Stimulated activated naive B cell treated with anti-CD40 and anti-IgM and Interleukin-4, amounts not matched to agents 10 μg/mL and 1 μg/mL and 100 μg/mL, for 72 hours (primary cell): Measurements from ENCODE around the gene ATXN1.
"Not testable (repeated sequence)": the region's sequence is repeated elsewhere in the genome, so short reads cannot be mapped to it uniquely, and the experiment has no call there.

Experiments
- ATAC-seq, 2 donors: fragments of 150-1000 bp; cut with Tn5 transposase; replicated peaks; 2 replicates each; pipeline ENCODE4 v1.10.0; 2021; ENCODE audit warnings: moderate library complexity in 1 of 2
- DNase-seq: peaks from one replicate; pipeline ENCODE4 v3.0.0; 2021
- H3K27ac Mint-ChIP-seq: one replicate; pipeline ENCODE4 v1.8.0; 2022; ENCODE audit warnings: mild to moderate bottlenecking, mixed read lengths
- H3K27me3 Mint-ChIP-seq, 2 donors: one replicate each; pipeline ENCODE4 v1.8.0; 2022; ENCODE audit warnings: mixed read lengths in 2 of 2
- H3K36me3 Mint-ChIP-seq, 2 donors: one replicate each; pipeline ENCODE4 v1.8.0; 2022; ENCODE audit warnings: mixed read lengths in 2 of 2, mild to moderate bottlenecking in 1 of 2
- H3K4me1 Mint-ChIP-seq, 2 donors: one replicate each; pipeline ENCODE4 v1.8.0; 2022; ENCODE audit warnings: mixed read lengths in 2 of 2, mild to moderate bottlenecking in 1 of 2
- H3K4me3 Mint-ChIP-seq, 2 donors: one replicate each; pipeline ENCODE4 v1.8.0; 2022; ENCODE audit warnings: mild to moderate bottlenecking in 2 of 2, mixed read lengths in 2 of 2, moderate library complexity in 1 of 2
- H3K9me3 Mint-ChIP-seq, 2 donors: one replicate each; pipeline ENCODE4 v1.8.0; 2022; ENCODE audit warnings: mixed read lengths in 2 of 2, mild to moderate bottlenecking in 1 of 2

Gene ATXN1

DNA sequence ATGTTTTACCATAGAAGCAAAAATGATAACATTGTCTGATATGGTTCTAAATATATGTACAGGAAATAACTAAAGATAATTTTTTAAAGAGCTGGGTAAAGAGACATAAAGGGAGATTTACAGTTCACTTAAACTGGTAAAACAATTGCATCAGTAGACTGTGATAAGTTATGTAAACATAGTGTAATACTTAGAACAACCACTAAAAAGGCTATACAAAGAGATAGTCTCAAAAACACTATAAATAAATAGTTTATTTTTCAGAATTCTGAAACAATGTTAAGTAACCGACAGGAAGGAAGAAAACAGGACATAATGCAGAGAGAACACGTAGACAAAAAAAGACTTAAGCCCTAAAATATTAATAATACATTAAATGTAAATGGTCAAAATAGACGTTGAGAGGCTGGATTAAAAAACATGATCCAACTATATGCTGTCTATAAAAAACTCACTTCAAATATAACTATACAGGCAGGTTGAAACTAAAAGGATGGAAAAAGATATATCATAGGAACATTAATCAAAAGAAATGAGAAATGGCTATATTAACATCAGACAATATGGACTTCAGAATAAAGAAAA is 32.7 kb upstream of the ATXN1 start:
- peaks cover 0 to 2% of the 10 kb centered on the region in 2 donors for H3K36me3 Mint-ChIP-seq
- no peak for ATAC-seq
- H3K4me3 Mint-ChIP-seq = no peak overlapping the region

DNA sequence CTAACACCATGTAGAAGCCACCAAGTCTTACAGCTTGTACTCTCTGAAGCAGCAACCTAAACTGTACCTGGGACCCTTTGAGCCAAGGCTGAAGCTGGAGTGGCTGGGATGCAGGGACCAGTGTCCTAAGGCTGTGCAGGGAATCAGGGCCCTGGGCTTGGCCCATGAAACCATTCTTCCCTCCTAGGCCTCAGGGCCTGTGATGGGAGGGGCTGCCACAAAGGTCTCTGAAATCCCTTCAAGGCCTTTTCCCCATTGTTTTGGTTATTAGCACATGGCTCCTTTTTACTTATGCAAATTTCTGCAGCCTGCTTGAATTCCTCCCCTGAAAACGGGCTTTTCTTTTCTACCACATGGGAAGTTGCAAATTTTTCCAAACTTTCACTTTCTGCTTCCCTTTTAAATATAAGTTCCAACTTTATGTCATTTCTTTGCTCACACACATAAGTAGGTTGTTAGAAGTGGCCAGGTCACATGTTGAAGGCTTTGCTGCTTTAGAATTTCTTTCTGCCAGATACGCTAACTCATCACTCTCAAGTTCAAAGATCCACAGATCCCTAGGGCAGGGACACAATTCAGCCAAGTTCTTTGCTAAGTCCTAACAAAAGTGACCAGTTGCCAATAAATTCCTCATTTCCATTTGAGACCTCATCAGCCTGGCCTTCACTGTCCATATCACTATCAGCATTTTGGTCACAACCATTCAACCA is 28.2 kb upstream of the ATXN1 start:
- no peak for ATAC-seq
- peaks cover 0 to 2% of the 10 kb centered on the region in 2 donors for H3K36me3 Mint-ChIP-seq
- H3K9me3 Mint-ChIP-seq = peaks cover 9 to 13% of the 10 kb centered on the region in 2 donors
- no peak for DNase-seq
- no peak overlapping the region for H3K4me3 Mint-ChIP-seq
- H3K4me1 Mint-ChIP-seq = no peaks in the 10 kb centered on the region
- H3K27ac Mint-ChIP-seq = no peak overlapping the region
- peaks cover 0 to 10% of the 10 kb centered on the region in 2 donors for H3K27me3 Mint-ChIP-seq

More for the DNA sequence above, 32.7 kb upstream of the ATXN1 start:
- Mint-ChIP-seq H3K27ac (no peak overlapping the region), H3K4me1 (no peaks in the 10 kb centered on the region), H3K9me3 (peaks cover 6 to 8% of the 10 kb centered on the region in 2 donors), H3K27me3 (peaks cover 0 to 10% of the 10 kb centered on the region in 2 donors)
- DNase-seq = no peak

DNA sequence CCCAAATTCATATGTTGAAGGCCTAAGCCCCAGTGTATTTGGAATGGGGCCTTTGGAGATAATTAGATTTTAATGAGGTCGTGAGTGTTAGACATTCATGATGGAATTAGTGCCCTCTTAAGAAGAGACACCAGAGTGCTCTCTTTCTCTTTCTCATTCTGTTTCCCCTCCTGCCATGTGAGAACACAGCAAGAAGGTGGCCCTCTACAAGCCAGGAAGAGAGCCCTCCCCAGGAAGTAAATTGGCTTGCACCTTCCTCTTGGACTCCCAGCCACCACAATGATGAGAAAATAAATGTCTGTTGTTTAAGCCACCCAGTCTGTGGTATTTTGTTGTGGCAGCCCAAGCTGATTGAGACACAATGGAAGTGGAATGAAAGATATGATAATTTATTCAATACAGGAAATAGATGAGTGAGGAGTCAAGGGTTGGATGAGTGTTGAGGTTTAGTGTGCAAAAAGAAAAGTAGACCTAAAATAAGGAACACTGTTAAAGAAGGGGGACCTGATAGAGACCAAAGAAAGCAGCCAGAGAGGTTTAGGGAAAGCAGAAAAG is 25.9 kb upstream of the ATXN1 start:
- H3K36me3 Mint-ChIP-seq = peaks cover 0 to 2% of the 10 kb centered on the region in 2 donors
- peaks cover 0 to 10% of the 10 kb centered on the region in 2 donors for H3K27me3 Mint-ChIP-seq
- no peak overlapping the region for H3K4me3 Mint-ChIP-seq
- H3K4me1 Mint-ChIP-seq = no peaks in the 10 kb centered on the region
- no peak for DNase-seq
- no peak for ATAC-seq
- peaks cover 6 to 13% of the 10 kb centered on the region in 2 donors for H3K9me3 Mint-ChIP-seq
- no peak overlapping the region for H3K27ac Mint-ChIP-seq

DNA sequence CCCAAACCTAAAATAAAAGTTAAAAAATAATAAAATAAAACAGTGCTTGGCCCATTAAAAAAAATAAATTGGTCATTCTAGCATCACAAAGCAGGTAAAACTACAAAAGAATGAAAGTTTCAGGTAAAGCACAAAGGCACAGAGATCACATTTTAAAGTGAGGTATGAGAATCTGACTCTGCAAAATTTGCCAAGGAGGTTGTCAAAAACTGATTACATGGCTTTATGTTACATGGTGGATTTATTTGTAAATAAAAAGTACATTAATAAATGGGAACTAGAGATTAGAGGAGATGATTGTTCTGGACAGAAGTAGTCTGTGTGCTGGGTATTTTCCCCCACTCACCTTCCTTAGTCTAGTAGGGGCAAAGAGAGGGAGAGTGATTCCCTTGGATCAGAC is 24.2 kb upstream of the ATXN1 start:
- Mint-ChIP-seq H3K9me3 (peaks cover 6 to 12% of the 10 kb centered on the region in 2 donors), H3K36me3 (peaks cover 0 to 2% of the 10 kb centered on the region in 2 donors), H3K27ac (no peak overlapping the region), H3K4me1 (no peaks in the 10 kb centered on the region), H3K27me3 (peaks cover 0 to 14% of the 10 kb centered on the region in 2 donors), H3K4me3 (no peak overlapping the region)
- DNase-seq (no peak), ATAC-seq (no peak)

DNA sequence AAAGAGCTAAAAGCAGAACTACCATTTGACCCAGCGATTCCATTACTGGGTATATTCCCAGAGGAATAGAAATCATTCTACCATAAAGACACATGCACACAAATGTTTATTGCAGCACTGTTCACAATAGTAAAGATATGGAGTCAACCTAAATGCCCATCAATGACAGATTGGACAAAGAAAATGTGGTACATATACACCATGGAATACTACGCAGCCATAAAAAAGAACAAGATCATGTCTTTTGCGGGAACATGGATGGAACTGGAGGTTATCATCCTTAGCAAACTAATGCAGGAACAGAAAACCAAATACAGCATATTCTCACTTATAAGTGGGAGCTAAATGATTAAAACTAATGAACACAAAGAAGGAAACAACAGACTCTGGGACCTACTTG is 23.7 kb upstream of the ATXN1 start:
- DNase-seq, H3K4me1 Mint-ChIP-seq, ATAC-seq, H3K4me3 Mint-ChIP-seq, H3K9me3 Mint-ChIP-seq, H3K36me3 Mint-ChIP-seq, H3K27ac Mint-ChIP-seq: not testable (repeated sequence)
- peaks cover 3 to 10% of the 10 kb centered on the region in 2 donors for H3K27me3 Mint-ChIP-seq

DNA sequence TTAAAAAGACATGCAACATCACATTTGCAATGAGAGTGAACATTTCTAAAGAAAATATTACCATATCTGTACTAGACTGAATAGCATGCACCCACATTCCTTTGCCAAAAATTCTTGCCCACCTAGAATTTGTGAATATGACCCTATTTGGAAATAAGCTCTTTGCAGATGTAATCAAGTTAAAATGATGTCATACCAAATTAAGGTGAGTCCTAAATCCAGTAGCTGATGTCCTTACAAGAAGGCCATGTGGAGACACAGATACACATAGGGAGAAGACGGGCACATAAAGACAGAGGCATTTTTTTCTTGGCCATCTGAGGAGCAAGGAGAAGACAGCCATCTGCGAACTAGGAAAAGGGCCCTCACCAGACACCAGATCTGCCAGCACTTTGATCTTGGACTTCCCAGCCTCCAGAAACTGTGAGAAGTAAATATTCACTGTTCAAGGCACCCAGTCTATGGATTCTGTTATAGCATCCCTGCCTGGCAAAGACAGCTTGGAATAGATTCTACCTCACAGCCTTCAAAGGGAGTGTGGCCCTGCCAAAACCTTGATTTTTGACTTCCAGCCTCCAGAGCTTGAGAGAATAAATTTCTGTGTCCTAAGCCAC is 22.8 kb upstream of the ATXN1 start:
- ATAC-seq = no peak
- no peak overlapping the region for H3K4me3 Mint-ChIP-seq
- no peak overlapping the region for H3K27ac Mint-ChIP-seq
- peaks cover 3 to 5% of the 10 kb centered on the region in 2 donors for H3K9me3 Mint-ChIP-seq
- H3K36me3 Mint-ChIP-seq = no peaks in the 10 kb centered on the region
- no peaks in the 10 kb centered on the region for H3K4me1 Mint-ChIP-seq
- H3K27me3 Mint-ChIP-seq = peaks cover 10% of the 10 kb centered on the region in 2 donors
- no peak for DNase-seq

DNA sequence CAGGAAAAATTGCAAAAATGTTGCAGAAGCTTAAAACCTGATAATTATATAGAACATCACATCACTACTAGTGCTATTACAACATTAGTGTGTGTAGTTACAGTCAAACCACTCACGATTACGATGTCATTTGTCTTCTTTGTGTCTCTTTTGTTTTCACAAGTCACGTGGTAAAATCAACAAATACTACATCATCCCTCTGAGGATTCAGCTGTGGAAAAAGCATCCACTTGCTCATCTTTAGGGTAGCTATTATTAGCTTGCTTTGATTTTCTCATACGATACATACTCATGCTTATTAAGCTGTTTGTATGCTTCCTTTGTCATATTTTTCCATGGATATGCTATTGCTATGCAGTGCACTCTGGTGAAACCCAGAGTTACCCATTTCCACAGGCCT is 22.2 kb upstream of the ATXN1 start:
- peaks cover 3 to 5% of the 10 kb centered on the region in 2 donors for H3K9me3 Mint-ChIP-seq
- no peaks in the 10 kb centered on the region for H3K36me3 Mint-ChIP-seq
- peaks cover 10% of the 10 kb centered on the region in 2 donors for H3K27me3 Mint-ChIP-seq

DNA sequence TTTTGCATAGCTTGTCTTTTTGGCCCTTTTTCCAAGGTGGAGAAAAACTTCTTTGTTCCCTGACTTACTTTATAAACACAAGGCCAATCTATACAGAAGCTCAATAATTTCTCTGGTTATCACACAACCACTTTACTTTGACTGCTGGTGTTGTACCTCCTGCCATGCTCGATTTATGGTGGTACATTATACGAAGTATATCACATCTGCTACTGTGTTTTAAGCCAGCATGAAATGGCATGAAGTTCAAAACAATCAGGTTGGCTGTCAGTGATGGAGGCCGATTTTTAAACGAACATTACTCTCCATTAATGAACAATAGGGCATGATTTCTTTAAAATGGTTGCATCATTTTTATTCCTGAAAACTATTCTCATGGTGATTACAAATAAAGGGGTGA is 21.0 kb upstream of the ATXN1 start:
- peaks cover 1 to 4% of the 10 kb centered on the region in 2 donors for H3K9me3 Mint-ChIP-seq
- H3K4me3 Mint-ChIP-seq = no peak overlapping the region
- H3K36me3 Mint-ChIP-seq = no peaks in the 10 kb centered on the region

More for the DNA sequence above, 22.2 kb upstream of the ATXN1 start:
- DNase-seq (no peak), ATAC-seq (no peak)
- H3K27ac Mint-ChIP-seq = no peak overlapping the region
- no peaks in the 10 kb centered on the region for H3K4me1 Mint-ChIP-seq
- no peak overlapping the region for H3K4me3 Mint-ChIP-seq

DNA sequence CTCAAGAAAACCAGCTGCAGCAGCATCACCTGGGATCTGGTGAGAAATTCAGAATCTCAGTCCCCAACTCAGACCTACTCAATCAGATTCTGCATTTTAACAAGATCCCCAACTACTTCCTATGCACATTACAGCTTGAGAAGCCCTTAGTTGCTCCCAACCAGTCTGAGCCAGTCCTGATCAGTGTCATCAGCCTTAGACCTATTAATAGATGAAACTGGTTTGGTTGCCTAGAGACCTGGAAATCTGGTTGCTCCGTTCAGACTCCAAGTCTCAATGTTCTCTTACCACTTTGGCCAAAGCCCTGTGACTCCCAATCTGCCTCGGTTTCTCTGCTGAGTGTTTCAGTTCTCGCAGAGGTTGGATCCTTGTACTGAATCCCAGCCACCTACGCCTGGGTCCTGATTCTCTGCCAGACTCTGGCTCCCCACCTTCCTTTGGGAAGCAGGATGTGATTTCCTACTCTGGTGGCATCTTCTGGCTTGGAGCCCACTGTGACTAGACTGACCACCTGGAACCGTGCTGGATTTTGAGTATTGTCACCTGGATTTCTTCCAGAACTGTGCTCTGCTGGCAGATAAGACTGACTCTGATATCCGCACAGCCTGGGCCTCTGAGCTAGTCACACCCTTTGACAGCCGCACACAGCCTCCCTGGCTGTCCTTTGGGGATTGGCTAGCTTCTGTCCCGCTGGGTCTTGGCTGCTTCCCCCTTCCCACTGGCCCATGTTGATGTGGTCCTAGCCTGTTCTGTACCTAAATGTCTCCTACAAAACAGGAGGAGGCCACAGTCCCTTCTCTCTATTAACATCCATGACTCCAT is 20.3 kb upstream of the ATXN1 start:
- no peak overlapping the region for H3K4me3 Mint-ChIP-seq
- no peaks in the 10 kb centered on the region for H3K4me1 Mint-ChIP-seq
- DNase-seq (no peak), ATAC-seq (no peak)
- peaks cover 10 to 14% of the 10 kb centered on the region in 2 donors for H3K27me3 Mint-ChIP-seq
- H3K36me3 Mint-ChIP-seq = no peaks in the 10 kb centered on the region
- no peak overlapping the region for H3K27ac Mint-ChIP-seq
- H3K9me3 Mint-ChIP-seq = peaks cover 1 to 4% of the 10 kb centered on the region in 2 donors

More for the DNA sequence above, 21.0 kb upstream of the ATXN1 start:
- DNase-seq = no peak
- H3K4me1 Mint-ChIP-seq = no peaks in the 10 kb centered on the region
- peaks cover 10 to 14% of the 10 kb centered on the region in 2 donors for H3K27me3 Mint-ChIP-seq
- no peak for ATAC-seq
- no peak overlapping the region for H3K27ac Mint-ChIP-seq

DNA sequence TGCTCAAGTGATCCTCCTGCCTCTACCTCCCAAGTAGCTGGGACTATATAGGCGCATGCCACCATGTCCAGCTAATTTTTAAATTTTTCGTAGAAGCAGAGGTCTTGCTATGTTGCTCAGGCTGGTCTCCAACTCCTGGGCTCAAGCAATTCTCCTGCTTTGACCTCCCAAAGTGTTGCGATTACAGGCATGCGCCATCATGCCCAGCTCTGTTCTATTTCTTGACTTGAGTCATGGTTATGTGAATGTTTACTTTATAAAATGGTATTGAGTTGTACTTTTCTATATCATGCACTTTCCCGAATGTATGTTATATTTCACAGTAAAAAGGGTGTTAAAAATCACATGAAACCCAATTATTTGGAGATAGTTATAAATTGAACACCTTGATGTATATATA is 17.3 kb upstream of the ATXN1 start:
- no peak for DNase-seq
- Mint-ChIP-seq H3K36me3 (no peaks in the 10 kb centered on the region), H3K9me3 (peaks cover 1 to 4% of the 10 kb centered on the region in 2 donors), H3K27ac (no peak overlapping the region), H3K4me3 (no peak overlapping the region), H3K27me3 (peaks cover 10 to 14% of the 10 kb centered on the region in 2 donors), H3K4me1 (no peaks in the 10 kb centered on the region)
- ATAC-seq = no peak

DNA sequence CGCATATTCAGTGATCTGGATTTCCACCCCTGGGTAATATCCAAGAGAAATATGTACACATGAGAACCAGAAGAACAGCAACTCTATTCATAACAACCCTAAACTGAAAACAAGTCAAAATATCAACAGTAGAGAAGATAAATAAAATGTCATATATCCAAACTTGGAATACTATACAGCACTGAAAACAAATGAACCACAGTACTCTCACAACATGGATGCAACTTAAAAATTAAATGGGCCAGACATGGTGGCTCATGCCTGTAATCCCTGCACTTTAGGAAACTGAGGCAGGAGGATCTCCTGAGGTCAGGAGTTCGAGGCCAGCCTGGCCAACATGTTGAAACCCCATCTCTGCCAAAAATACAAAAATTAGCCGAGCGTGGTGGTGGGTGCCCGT is 16.5 kb upstream of the ATXN1 start:
- H3K4me3 Mint-ChIP-seq = no peak overlapping the region
- peaks cover 10 to 14% of the 10 kb centered on the region in 2 donors for H3K27me3 Mint-ChIP-seq
- H3K9me3 Mint-ChIP-seq = peaks cover 1 to 4% of the 10 kb centered on the region in 2 donors
- no peak overlapping the region for H3K27ac Mint-ChIP-seq
- H3K4me1 Mint-ChIP-seq = peaks cover 1 to 7% of the 10 kb centered on the region in 2 donors
- H3K36me3 Mint-ChIP-seq = no peaks in the 10 kb centered on the region
- no peak for DNase-seq
- no peak for ATAC-seq

DNA sequence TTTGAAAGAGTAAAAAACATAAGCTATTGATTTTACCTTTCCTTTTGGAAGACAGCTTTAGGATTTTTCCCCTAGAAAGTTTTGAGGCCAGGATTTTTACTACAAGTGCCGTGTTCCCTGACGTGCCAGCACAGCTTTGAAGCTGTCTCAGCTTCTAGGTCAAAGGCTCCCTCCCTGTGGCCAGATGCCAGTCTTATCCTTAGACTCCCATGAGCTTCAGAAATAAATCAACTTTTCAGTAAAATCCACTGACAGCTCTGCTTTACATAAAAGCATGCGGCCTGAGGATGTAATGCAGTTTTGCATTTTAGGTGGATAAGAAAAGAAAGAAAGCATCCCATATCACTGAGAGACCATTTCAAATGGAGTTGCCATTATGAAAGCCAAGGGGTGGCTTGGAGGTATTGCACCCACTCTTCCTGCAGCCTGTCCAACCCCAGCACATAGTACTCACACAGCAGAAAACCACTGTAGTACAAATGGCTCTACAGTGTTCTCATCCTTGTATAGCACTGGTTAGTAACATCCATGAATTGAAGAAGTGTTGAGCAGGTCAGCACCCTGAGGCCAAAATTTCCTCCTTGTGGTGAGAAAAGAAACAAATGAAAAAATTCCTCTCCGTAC is 15.2 kb upstream of the ATXN1 start:
- ATAC-seq (no peak), DNase-seq (no peak)
- H3K4me1 Mint-ChIP-seq = peaks cover 5 to 9% of the 10 kb centered on the region in 2 donors
- H3K36me3 Mint-ChIP-seq = peaks cover 2 to 6% of the 10 kb centered on the region in 2 donors
- H3K9me3 Mint-ChIP-seq = peaks cover 1 to 4% of the 10 kb centered on the region in 2 donors
- no peak overlapping the region for H3K4me3 Mint-ChIP-seq
- no peak overlapping the region for H3K27ac Mint-ChIP-seq
- peaks cover 9 to 10% of the 10 kb centered on the region in 2 donors for H3K27me3 Mint-ChIP-seq

DNA sequence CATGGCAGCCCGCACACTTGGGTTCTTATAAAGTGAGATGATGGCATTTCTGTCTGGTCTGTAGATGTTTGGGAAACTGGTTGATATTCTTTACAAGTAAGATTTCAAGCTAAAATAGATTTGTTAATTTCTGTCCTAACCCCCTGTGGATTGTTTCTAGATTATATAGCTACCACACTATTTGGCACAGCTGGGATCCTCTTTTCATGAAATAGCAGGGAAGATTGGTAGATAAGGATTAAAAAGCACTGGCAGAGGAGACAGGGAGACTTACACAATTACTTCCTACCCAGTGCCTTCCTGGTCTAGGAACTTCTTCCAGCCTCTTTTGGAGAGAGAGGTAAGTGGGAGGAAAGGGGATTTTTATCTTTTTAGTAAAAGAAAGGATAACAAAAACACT is 13.2 kb upstream of the ATXN1 start:
- Mint-ChIP-seq H3K4me1 (peaks cover 9 to 24% of the 10 kb centered on the region in 2 donors), H3K4me3 (no peak overlapping the region), H3K9me3 (peaks cover 1 to 4% of the 10 kb centered on the region in 2 donors), H3K27me3 (peaks cover 2 to 8% of the 10 kb centered on the region in 2 donors), H3K36me3 (peaks cover 2 to 6% of the 10 kb centered on the region in 2 donors), H3K27ac (no peak overlapping the region)
- no peak for ATAC-seq
- DNase-seq = no peak
